Testis (tissue), 3 donors: Measurements from ENCODE around the gene LAMTOR2. TPM values are rescaled to one million over a fixed set of nuclear protein-coding genes. Genes with fewer than 3 reads are reported as not detected.
"Not testable (repeated sequence)": the region's sequence is repeated elsewhere in the genome, so short reads cannot be mapped to it uniquely, and the experiment has no call there.

Experiments
- DNase-seq: peaks from one replicate; pipeline ENCODE4 v3.0.0-alpha.2; 2019
- H3K27ac ChIP-seq, 2 donors: fragments of 200-600 bp; sonication (generic); one replicate each; pipeline ENCODE4 v1.5.1; 2019
- H3K27me3 ChIP-seq: fragments of 200-600 bp; sonication (generic); one replicate; pipeline ENCODE4 v1.5.1; 2019
- H3K36me3 ChIP-seq: fragments of 200-600 bp; sonication (generic); one replicate; pipeline ENCODE4 v1.5.1; 2017; ENCODE audit warnings: low read depth; ENCODE audit errors: missing control alignments
- H3K4me1 ChIP-seq: fragments of 200-600 bp; sonication (generic); one replicate; pipeline ENCODE4 v1.5.1; 2019
- H3K4me3 ChIP-seq, 2 donors: fragments of 200-600 bp; sonication (generic); one replicate each; pipeline ENCODE4 v1.5.1; 2017 to 2019
- H3K9me3 ChIP-seq: fragments of 200-600 bp; sonication (generic); one replicate; pipeline ENCODE4 v1.5.1; 2017
- POLR2A ChIP-seq: fragments of 450-650 bp; IDR thresholded peaks from one replicate; pipeline ENCODE4 v1.6.1; 2017; ENCODE audit warnings: antibody characterized with exemption, mild to moderate bottlenecking, moderate library complexity
- WGBS, 2 donors: methylation state at CpG; one replicate each; pipeline ENCODE4 v1.1.5; 2018; 5-methylcytosine and 5-hydroxymethylcytosine counted together
- intact Hi-C: fragments of 100-400 bp; cut with DNase I; formaldehyde crosslinking; loops from one replicate; pipeline ENCODE4 v1.15.1; 2023; ENCODE audit warnings: low total_unique reads
- polyA plus RNA-seq: library from polyadenylated mRNA; stranded (reverse); fragments of 350-450 nt; fragmentation: Illumina TruSeq; extraction: RNeasy Lipid Tissue Mini Kit (QIAGEN cat#74804); gene quantifications from one replicate; pipeline ENCODE4 v1.2.3, GENCODE V29; 2014; ENCODE audit warnings: low read depth, low replicate concordance; ENCODE audit not compliant: insufficient read depth
- total RNA-seq, 2 donors: library from RNA; depleted of rRNA; stranded (reverse); fragments of >200 nt; gene quantifications; one replicate each; pipeline ENCODE4 v1.2.3, GENCODE V29; 2016
- TF ChIP-seq, protein P1 (sequence below), 3 experiments: fragments of 450-650 bp in 2 of 3; fragments of 200-600 bp in 1 of 3; sonication (generic) in 1 of 3; IDR thresholded peaks; one replicate each; pipeline ENCODE4 v1.5.1; 2016 to 2019; ENCODE audit warnings: antibody characterized with exemption in 3 of 3, mild to moderate bottlenecking in 2 of 3, moderate library complexity in 1 of 3

LAMTOR2 gene
- total and polyA plus RNA-seq, 3 donors from 2014 or later = 47.6 to 55.5 (median 50.4) TPM

DNA sequence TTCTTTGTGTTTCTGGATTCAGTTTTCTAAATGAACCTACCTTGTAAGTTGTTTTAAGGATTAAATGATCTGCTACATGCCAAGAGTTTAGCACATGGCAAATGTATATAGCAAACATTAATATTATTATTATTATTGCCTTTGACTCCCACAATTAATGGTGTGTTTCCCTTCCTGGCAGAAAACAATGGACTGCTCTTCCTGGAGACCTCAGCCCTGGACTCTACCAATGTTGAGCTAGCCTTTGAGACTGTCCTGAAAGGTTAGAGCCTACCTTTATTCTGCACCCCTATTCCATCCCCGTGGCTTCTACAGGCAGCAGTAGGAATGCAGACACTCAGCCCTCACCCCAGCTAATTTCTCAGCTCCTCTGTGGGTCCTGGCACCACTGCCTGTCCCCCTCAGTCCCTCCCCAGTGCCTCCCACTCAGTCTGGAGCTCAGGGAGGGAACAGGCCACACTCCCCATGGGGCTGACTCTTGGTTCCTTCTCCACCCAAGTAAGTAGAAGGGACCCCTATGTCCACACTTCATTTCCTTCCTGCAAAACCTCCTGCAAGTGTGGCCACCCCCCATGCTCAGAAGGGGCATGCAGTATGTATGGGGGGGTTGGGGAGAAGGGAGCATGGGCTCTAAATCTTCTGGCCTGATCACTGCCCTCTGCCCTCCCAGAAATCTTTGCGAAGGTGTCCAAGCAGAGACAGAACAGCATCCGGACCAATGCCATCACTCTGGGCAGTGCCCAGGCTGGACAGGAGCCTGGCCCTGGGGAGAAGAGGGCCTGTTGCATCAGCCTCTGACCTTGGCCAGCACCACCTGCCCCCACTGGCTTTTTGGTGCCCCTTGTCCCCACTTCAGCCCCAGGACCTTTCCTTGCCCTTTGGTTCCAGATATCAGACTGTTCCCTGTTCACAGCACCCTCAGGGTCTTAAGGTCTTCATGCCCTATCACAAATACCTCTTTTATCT is 15.2 kb downstream of the LAMTOR2 start:
- H3K36me3 ChIP-seq = no peaks in the 10 kb centered on the region
- DNase-seq = no peak
- no peaks in the 10 kb centered on the region for H3K9me3 ChIP-seq
- no peak for TF ChIP-seq POLR2A
- TF ChIP-seq, protein P1, sequence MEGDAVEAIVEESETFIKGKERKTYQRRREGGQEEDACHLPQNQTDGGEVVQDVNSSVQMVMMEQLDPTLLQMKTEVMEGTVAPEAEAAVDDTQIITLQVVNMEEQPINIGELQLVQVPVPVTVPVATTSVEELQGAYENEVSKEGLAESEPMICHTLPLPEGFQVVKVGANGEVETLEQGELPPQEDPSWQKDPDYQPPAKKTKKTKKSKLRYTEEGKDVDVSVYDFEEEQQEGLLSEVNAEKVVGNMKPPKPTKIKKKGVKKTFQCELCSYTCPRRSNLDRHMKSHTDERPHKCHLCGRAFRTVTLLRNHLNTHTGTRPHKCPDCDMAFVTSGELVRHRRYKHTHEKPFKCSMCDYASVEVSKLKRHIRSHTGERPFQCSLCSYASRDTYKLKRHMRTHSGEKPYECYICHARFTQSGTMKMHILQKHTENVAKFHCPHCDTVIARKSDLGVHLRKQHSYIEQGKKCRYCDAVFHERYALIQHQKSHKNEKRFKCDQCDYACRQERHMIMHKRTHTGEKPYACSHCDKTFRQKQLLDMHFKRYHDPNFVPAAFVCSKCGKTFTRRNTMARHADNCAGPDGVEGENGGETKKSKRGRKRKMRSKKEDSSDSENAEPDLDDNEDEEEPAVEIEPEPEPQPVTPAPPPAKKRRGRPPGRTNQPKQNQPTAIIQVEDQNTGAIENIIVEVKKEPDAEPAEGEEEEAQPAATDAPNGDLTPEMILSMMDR (IDR thresholded peaks at IDR 0.05) = no peak
- intact Hi-C loops = no loop called here
- no peak overlapping the region for H3K27ac ChIP-seq
- no peak overlapping the region for H3K4me3 ChIP-seq
- H3K4me1 ChIP-seq = no peaks in the 10 kb centered on the region
- H3K27me3 ChIP-seq = no peaks in the 10 kb centered on the region
- 51 to 78% methylated on average over 3 of the region's 3 CpGs for WGBS, 2 donors

- intact Hi-C loops = no loop called here
- DNase-seq = no peak
- no peaks in the 10 kb centered on the region for H3K36me3 ChIP-seq
- 60 to 67% methylated on average over 4 of the region's 4 CpGs for WGBS, 2 donors
- no peak overlapping the region for H3K27ac ChIP-seq
- H3K4me1 ChIP-seq = no peaks in the 10 kb centered on the region
- TF ChIP-seq, protein P1 (IDR thresholded peaks at IDR 0.05) = no peak
- TF ChIP-seq POLR2A = no peak
- no peaks in the 10 kb centered on the region for H3K9me3 ChIP-seq
- no peaks in the 10 kb centered on the region for H3K27me3 ChIP-seq
- no peak overlapping the region for H3K4me3 ChIP-seq
These were observed 16.0 kb downstream of the LAMTOR2 start for GRCh38 chr1:156070548-156070947.

- H3K4me1 ChIP-seq, H3K36me3 ChIP-seq, H3K9me3 ChIP-seq, H3K27ac ChIP-seq, H3K4me3 ChIP-seq, DNase-seq, H3K27me3 ChIP-seq, intact Hi-C loops: not testable (repeated sequence)
- 88 to 91% methylated on average over 7 of the region's 7 CpGs for WGBS, 2 donors
These were observed 16.8 kb downstream of the LAMTOR2 start for GRCh38 chr1:156071332-156071816.

- intact Hi-C loops = no loop called here
- Histone ChIP-seq H3K36me3 (no peaks in the 10 kb centered on the region), H3K4me3 (no peak overlapping the region), H3K9me3 (no peaks in the 10 kb centered on the region), H3K4me1 (no peaks in the 10 kb centered on the region), H3K27me3 (no peaks in the 10 kb centered on the region), H3K27ac (no peak overlapping the region)
- 66 to 76% methylated on average over 6 of the region's 6 CpGs for WGBS, 2 donors
- no peak for DNase-seq
- TF ChIP-seq, protein P1 (IDR thresholded peaks at IDR 0.05) = no peak
- no peak for TF ChIP-seq POLR2A
These were observed 17.7 kb downstream of the LAMTOR2 start for GRCh38 chr1:156072251-156072650.

DNA sequence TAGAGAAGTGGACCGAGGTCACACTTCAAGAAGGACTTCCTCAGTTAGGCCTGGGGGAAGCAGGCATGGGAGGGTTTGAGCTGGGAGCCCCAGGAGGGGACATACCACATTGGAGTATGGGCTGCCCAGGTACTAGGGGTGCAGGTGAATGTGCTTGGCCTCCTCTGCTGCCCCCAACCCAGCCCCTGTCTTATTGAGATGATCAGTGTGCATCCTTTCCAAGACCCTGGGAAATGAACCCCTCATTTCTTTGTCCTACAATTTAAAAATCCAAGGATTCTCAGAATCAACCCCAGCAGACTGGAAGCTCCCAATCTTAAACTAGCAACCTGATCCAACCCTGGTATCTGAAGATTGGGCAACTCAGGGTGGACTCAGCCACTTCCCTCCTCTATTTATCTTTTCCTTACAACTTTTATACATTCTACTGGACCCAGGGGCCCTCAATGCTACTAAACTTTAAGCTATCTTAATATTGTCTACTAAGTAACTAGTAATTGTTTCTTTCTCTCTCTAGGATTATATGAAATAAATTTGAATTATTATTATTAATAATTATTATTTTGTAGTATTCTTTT is 18.6 kb downstream of the LAMTOR2 start:
- no peaks in the 10 kb centered on the region for H3K4me1 ChIP-seq
- no peak for TF ChIP-seq POLR2A
- TF ChIP-seq, protein P1 (IDR thresholded peaks at IDR 0.05) = no peak
- intact Hi-C loops = no loop called here
- 0 to 43% methylated on average over 1 of the region's 1 CpG for WGBS, 2 donors
- DNase-seq = no peak
- no peak overlapping the region for H3K27ac ChIP-seq
- no peaks in the 10 kb centered on the region for H3K27me3 ChIP-seq
- no peak overlapping the region for H3K4me3 ChIP-seq
- H3K9me3 ChIP-seq = no peaks in the 10 kb centered on the region
- H3K36me3 ChIP-seq = no peaks in the 10 kb centered on the region
